K562 (cell line): Measurements from ENCODE around the gene PIK3C2A. TPM values are rescaled to one million over a fixed set of nuclear protein-coding genes. Genes with fewer than 3 reads are reported as not detected.

Experiments
- C11orf30 ChIP-seq: fragments of 450-650 bp; IDR thresholded peaks from 2 replicates; pipeline ENCODE4 v1.6.1; 2016; ENCODE audit warnings: low read depth, mild to moderate bottlenecking
- CBX2 ChIP-seq: fragments of 200-600 bp; sonication (generic); IDR thresholded peaks from one replicate; pipeline ENCODE4 v1.6.1; 2012; ENCODE audit warnings: mild to moderate bottlenecking, low read length, inconsistent platforms; ENCODE audit not compliant: insufficient read depth, poor library complexity, severe bottlenecking
- ELF2 ChIP-seq: fragments of 250-450 bp; sonication (Bioruptor Pico); IDR thresholded peaks from 2 replicates; pipeline ENCODE4 v1.5.0; 2021; ENCODE audit warnings: mild to moderate bottlenecking
- FOXK1 ChIP-seq: sonication (generic); formaldehyde crosslinking; IDR thresholded peaks from 2 replicates; pipeline ENCODE4 v1.8.0; 2022; ENCODE audit warnings: missing genetic modification reagents, mild to moderate bottlenecking, borderline replicate concordance
- HIVEP1 ChIP-seq: fragments of 250-450 bp; sonication (Bioruptor Pico); IDR thresholded peaks from 2 replicates; pipeline ENCODE4 v1.4.0; 2020; ENCODE audit warnings: mild to moderate bottlenecking
- MNT ChIP-seq, 2 experiments: fragments of 450-650 bp; conservative IDR thresholded peaks; 2 replicates each; pipeline ENCODE4 v1.6.1; 2017; ENCODE audit warnings: mild to moderate bottlenecking in 2 of 2, moderate library complexity in 2 of 2
- NFE2 ChIP-seq: IDR thresholded peaks from 2 replicates; pipeline ENCODE4 v1.6.1; 2014; ENCODE audit warnings: antibody characterized with exemption, low read depth
- RFX5 ChIP-seq: IDR thresholded peaks from 2 replicates; pipeline ENCODE4 v1.6.1; 2011; ENCODE audit warnings: low read depth, mild to moderate bottlenecking, improper control_type of control experiment, low read length
- SAFB2 ChIP-seq: fragments of 200-400 bp; formaldehyde crosslinking; IDR thresholded peaks from 2 replicates; pipeline ENCODE4 v1.6.1; 2018; ENCODE audit warnings: borderline replicate concordance, low read length, low read depth, moderate library complexity; ENCODE audit not compliant: severe bottlenecking
- SMAD3 ChIP-seq: fragments of 450-650 bp; formaldehyde crosslinking; conservative IDR thresholded peaks from 2 replicates; pipeline ENCODE4 v1.4.0; 2020; ENCODE audit warnings: mild to moderate bottlenecking
- SNAPC5 ChIP-seq: fragments of 250-450 bp; sonication (Bioruptor Pico); IDR thresholded peaks from 2 replicates; pipeline ENCODE4 v1.8.0; 2021; ENCODE audit warnings: moderate library complexity, mild to moderate bottlenecking, inconsistent platforms
- SNIP1 ChIP-seq: fragments of 450-650 bp; IDR thresholded peaks from 2 replicates; pipeline ENCODE4 v1.7.1; 2017; ENCODE audit warnings: low read depth, mild to moderate bottlenecking
- SOX6 ChIP-seq: fragments of 450-650 bp; IDR thresholded peaks from 2 replicates; pipeline ENCODE4 v1.6.1; 2014; ENCODE audit warnings: mild to moderate bottlenecking
- SPI1 ChIP-seq: IDR thresholded peaks from 2 replicates; pipeline ENCODE4 v1.6.1; 2011; ENCODE audit warnings: low read depth, low read length, control low read depth, borderline replicate concordance
- TOE1 ChIP-seq, 2 experiments: fragments of 450-650 bp in 1 of 2; sonication (generic) in 1 of 2; formaldehyde crosslinking in 1 of 2; IDR thresholded peaks; 2 replicates each; pipeline versions ENCODE4 v1.7.1 to v1.8.0; 2016 to 2022; ENCODE audit warnings: borderline replicate concordance in 2 of 2, mild to moderate bottlenecking in 2 of 2, antibody characterized with exemption in 1 of 2, inconsistent platforms in 1 of 2, low read depth in 1 of 2, missing genetic modification reagents in 1 of 2, moderate library complexity in 1 of 2
- ZNF121 ChIP-seq: sonication (generic); formaldehyde crosslinking; conservative IDR thresholded peaks from 2 replicates; pipeline ENCODE4 v1.8.0; 2022; ENCODE audit warnings: missing genetic modification reagents
- ZNF217 ChIP-seq: sonication (generic); formaldehyde crosslinking; IDR thresholded peaks from 2 replicates; pipeline ENCODE4 v1.8.0; 2022; ENCODE audit warnings: mild to moderate bottlenecking, missing genetic modification reagents
- ZNF41 ChIP-seq: fragments of 250-450 bp; sonication (Bioruptor Pico); conservative IDR thresholded peaks from 2 replicates; pipeline ENCODE4 v1.4.0; 2020; ENCODE audit warnings: mild to moderate bottlenecking
- polyA plus RNA-seq, 8 experiments: library from polyadenylated mRNA; depleted of rRNA in 4 of 8; stranded (reverse) in 5 of 8; unstranded in 3 of 8; fragments of >200 nt; fragmentation: Nextera tagmentation in 2 of 8; fragmentation: Illumina TruSeq in 1 of 8; extraction: Ambion mirVana in 2 of 8; extraction: Trizol in 1 of 8; gene quantifications; 2 replicates each; pipeline versions ENCODE4 v1.2.1 to v1.2.3, GENCODE V29; 2011 to 2014; ENCODE audit warnings: inconsistent platforms in 1 of 8, missing spikeins in 1 of 8
- total RNA-seq, 7 experiments: library from RNA; depleted of rRNA in 6 of 7; stranded (reverse); fragments of >200 nt in 6 of 7; fragmentation: Illumina TruSeq in 2 of 7; extraction: Trizol in 2 of 7; gene quantifications; 2 replicates each; pipeline versions ENCODE4 v1.2.1 to v1.2.3, GENCODE V29; 2011 to 2021; ENCODE audit warnings: low replicate concordance in 1 of 7
- TF ChIP-seq, protein P1 (sequence below), 2 experiments: fragments of 450-650 bp in 1 of 2; sonication (generic) in 1 of 2; formaldehyde crosslinking; conservative IDR thresholded peaks; 2 replicates each; pipeline versions ENCODE4 v1.4.0 to v1.8.1; 2020 to 2022; ENCODE audit warnings: mild to moderate bottlenecking in 1 of 2, missing genetic modification reagents in 1 of 2
- TF ChIP-seq, protein P2 (sequence below): fragments of 450-650 bp; IDR thresholded peaks from one replicate; pipeline ENCODE4 v1.6.1; 2018; ENCODE audit warnings: mild to moderate bottlenecking, moderate library complexity; ENCODE audit not compliant: partially characterized antibody
- TF ChIP-seq, protein P3 (sequence below): fragments of 450-650 bp; IDR thresholded peaks from 2 replicates; pipeline ENCODE4 v1.6.1; 2016; ENCODE audit warnings: mild to moderate bottlenecking

Gene PIK3C2A
- total and polyA plus RNA-seq, 9 of the 15 experiments (the other 6 are each of a cell fraction or from before 2014, with no cell fraction given), result 3.1 to 25.2 (median 15.6) TPM

- TF ChIP-seq MNT (conservative IDR thresholded peaks at IDR 0.05) (peak; percentile 36 to 73; a peak in 2 of 4 replicates), SPI1 (no peak), ZNF121 (CRISPR knock-in tag) (no peak), RFX5 (no peak), CBX2 (no peak), TOE1 (IDR thresholded peaks at IDR 0.05; ENCODE audit: borderline replicate concordance) (peak; percentile 56; the same call in 1 of the 2 replicates), TOE1 (CRISPR knock-in tag; IDR thresholded peaks at IDR 0.05; ENCODE audit: borderline replicate concordance, low read depth) (no peak), SOX6 (peak; percentile 97), SNAPC5 (CRISPR knock-in tag) (no peak), ELF2 (CRISPR knock-in tag) (no peak), HIVEP1 (CRISPR knock-in tag) (no peak), NFE2 (peak; percentile 50; the same call in 1 of the 2 replicates), ZNF217 (no peak), C11orf30 (no peak), SAFB2 (no peak), SNIP1 (no peak), ZNF41 (CRISPR knock-in tag) (no peak; the same call in 1 of the 2 replicates), FOXK1 (no peak), SMAD3 (CRISPR knock-in tag) (peak; percentile 93)
- TF ChIP-seq, protein P1, sequence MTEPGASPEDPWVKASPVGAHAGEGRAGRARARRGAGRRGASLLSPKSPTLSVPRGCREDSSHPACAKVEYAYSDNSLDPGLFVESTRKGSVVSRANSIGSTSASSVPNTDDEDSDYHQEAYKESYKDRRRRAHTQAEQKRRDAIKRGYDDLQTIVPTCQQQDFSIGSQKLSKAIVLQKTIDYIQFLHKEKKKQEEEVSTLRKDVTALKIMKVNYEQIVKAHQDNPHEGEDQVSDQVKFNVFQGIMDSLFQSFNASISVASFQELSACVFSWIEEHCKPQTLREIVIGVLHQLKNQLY (CRISPR knock-in tag; conservative IDR thresholded peaks at IDR 0.05), result no peak
- TF ChIP-seq, protein P2, sequence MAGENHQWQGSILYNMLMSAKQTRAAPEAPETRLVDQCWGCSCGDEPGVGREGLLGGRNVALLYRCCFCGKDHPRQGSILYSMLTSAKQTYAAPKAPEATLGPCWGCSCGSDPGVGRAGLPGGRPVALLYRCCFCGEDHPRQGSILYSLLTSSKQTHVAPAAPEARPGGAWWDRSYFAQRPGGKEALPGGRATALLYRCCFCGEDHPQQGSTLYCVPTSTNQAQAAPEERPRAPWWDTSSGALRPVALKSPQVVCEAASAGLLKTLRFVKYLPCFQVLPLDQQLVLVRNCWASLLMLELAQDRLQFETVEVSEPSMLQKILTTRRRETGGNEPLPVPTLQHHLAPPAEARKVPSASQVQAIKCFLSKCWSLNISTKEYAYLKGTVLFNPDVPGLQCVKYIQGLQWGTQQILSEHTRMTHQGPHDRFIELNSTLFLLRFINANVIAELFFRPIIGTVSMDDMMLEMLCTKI, result no peak
- TF ChIP-seq, protein P3, sequence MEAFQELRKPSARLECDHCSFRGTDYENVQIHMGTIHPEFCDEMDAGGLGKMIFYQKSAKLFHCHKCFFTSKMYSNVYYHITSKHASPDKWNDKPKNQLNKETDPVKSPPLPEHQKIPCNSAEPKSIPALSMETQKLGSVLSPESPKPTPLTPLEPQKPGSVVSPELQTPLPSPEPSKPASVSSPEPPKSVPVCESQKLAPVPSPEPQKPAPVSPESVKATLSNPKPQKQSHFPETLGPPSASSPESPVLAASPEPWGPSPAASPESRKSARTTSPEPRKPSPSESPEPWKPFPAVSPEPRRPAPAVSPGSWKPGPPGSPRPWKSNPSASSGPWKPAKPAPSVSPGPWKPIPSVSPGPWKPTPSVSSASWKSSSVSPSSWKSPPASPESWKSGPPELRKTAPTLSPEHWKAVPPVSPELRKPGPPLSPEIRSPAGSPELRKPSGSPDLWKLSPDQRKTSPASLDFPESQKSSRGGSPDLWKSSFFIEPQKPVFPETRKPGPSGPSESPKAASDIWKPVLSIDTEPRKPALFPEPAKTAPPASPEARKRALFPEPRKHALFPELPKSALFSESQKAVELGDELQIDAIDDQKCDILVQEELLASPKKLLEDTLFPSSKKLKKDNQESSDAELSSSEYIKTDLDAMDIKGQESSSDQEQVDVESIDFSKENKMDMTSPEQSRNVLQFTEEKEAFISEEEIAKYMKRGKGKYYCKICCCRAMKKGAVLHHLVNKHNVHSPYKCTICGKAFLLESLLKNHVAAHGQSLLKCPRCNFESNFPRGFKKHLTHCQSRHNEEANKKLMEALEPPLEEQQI, result peak; percentile 98
These were observed 20.7 kb downstream of the PIK3C2A start (continued) for GRCh38 chr11:17186932-17187692.
